Keratinocyte (primary cell): Measurements from ENCODE around the gene NEUROG3. TPM values are rescaled to one million over a fixed set of nuclear protein-coding genes. Genes with fewer than 3 reads are reported as not detected.

Experiments
- DNase-seq: peaks from one replicate; pipeline ENCODE4 v3.0.0-alpha.2; 2011; ENCODE audit warnings: low read depth, missing footprints, low spot score
- FAIRE-seq: peaks from 2 replicates; lab custom pipeline; 2011; peaks lifted over from hg19 to GRCh38; lab: Jason Lieb, UNC
- H2AFZ ChIP-seq: 2 replicates; pipeline ENCODE4 v1.6.0; 2012; ENCODE audit warnings: low read length, control low read depth, inconsistent platforms; ENCODE audit not compliant: control insufficient read depth
- H3K27ac ChIP-seq: 2 replicates; pipeline ENCODE4 v1.5.1; 2011; ENCODE audit warnings: low read length; ENCODE audit not compliant: control insufficient read depth, insufficient read depth
- H3K27me3 ChIP-seq: 3 replicates; pipeline ENCODE4 v1.6.0; 2011; ENCODE audit warnings: low read length; ENCODE audit not compliant: control insufficient read depth, insufficient read depth; ENCODE audit errors: extremely low read depth
- H3K36me3 ChIP-seq, 2 experiments: 2 replicates in 1 of 2; 3 replicates in 1 of 2; pipeline ENCODE4 v1.5.1; 2011; ENCODE audit warnings: low read length in 2 of 2, mild to moderate bottlenecking in 1 of 2; ENCODE audit not compliant: control insufficient read depth in 2 of 2, insufficient read depth in 2 of 2; ENCODE audit errors: extremely low read depth in 1 of 2
- H3K4me1 ChIP-seq: 3 replicates; pipeline ENCODE4 v1.5.1; 2011; ENCODE audit warnings: low read length; ENCODE audit not compliant: control insufficient read depth, insufficient read depth; ENCODE audit errors: extremely low read depth
- H3K4me2 ChIP-seq: 3 replicates; pipeline ENCODE4 v1.6.0; 2011; ENCODE audit warnings: low read depth, low read length; ENCODE audit not compliant: control insufficient read depth, insufficient read depth; ENCODE audit errors: extremely low read depth
- H3K4me3 ChIP-seq, 3 experiments: fragments of 200-600 bp in 1 of 3; sonication (generic) in 1 of 3; 2 replicates in 2 of 3; 3 replicates in 1 of 3; pipeline ENCODE4 v1.5.1; 2011 to 2016; ENCODE audit warnings: low read length in 3 of 3, mild to moderate bottlenecking in 3 of 3, control low read depth in 2 of 3, inconsistent platforms in 1 of 3, low read depth in 1 of 3, mixed read lengths in 1 of 3, mixed run types in 1 of 3, moderate library complexity in 1 of 3; ENCODE audit not compliant: control insufficient read depth in 2 of 3, insufficient read depth in 2 of 3; ENCODE audit errors: extremely low read depth in 1 of 3
- H3K79me2 ChIP-seq: 2 replicates; pipeline ENCODE4 v1.6.0; 2012; ENCODE audit warnings: low read length; ENCODE audit not compliant: control insufficient read depth, insufficient read depth
- H3K9ac ChIP-seq: 3 replicates; pipeline ENCODE4 v1.6.0; 2011; ENCODE audit warnings: low read length; ENCODE audit not compliant: control insufficient read depth, insufficient read depth; ENCODE audit errors: extremely low read depth
- H3K9me1 ChIP-seq: 3 replicates; pipeline ENCODE4 v1.6.0; 2011; ENCODE audit warnings: low read length; ENCODE audit not compliant: control insufficient read depth, insufficient read depth; ENCODE audit errors: extremely low read depth
- H3K9me3 ChIP-seq: 2 replicates; pipeline ENCODE4 v1.5.1; 2012; ENCODE audit warnings: low read depth, low read length; ENCODE audit not compliant: control insufficient read depth
- H4K20me1 ChIP-seq: 3 replicates; pipeline ENCODE4 v1.6.0; 2011; ENCODE audit warnings: low read length; ENCODE audit not compliant: control insufficient read depth, insufficient read depth; ENCODE audit errors: extremely low read depth
- CTCF ChIP-seq, 3 experiments: IDR thresholded peaks in 1 of 3; conservative IDR thresholded peaks in 1 of 3; optimal IDR thresholded peaks in 1 of 3; 2 replicates in 2 of 3; 3 replicates in 1 of 3; pipeline versions ENCODE3 to v1.5.1; 2011; ENCODE audit warnings: low read length in 3 of 3, mild to moderate bottlenecking in 3 of 3, moderate library complexity in 2 of 3, control low read depth in 1 of 3, inconsistent platforms in 1 of 3; ENCODE audit not compliant: insufficient read depth in 2 of 3; ENCODE audit errors: extremely low read depth in 1 of 3
- EZH2 ChIP-seq: IDR thresholded peaks from one replicate; pipeline ENCODE4 v1.6.1; 2012; ENCODE audit warnings: inconsistent platforms, mild to moderate bottlenecking, low read length, moderate library complexity
- dilution Hi-C: fragments of 300-500 bp; cut with MboI; formaldehyde crosslinking; loops from one replicate; pipeline ENCODE4 v1.7.0; 2020; ENCODE audit warnings: low sequenced_read_pairs; ENCODE audit not compliant: extremely low pct_ligation_motif_present
- polyA plus RNA-seq, 5 experiments: library from polyadenylated mRNA; depleted of rRNA in 3 of 5; stranded (reverse) in 3 of 5; stranded (forward) in 1 of 5; unstranded in 1 of 5; fragments of >200 nt; gene quantifications; 1 replicate in 1 of 5; 2 replicates in 3 of 5; 3 replicates in 1 of 5; pipeline versions ENCODE4 v1.2.1 to v1.2.3, GENCODE V29; 2011 to 2012; ENCODE audit warnings: missing spikeins in 2 of 5, low read depth in 1 of 5, low replicate concordance in 1 of 5

The NEUROG3 gene
- polyA plus RNA-seq, 1 donor (not counting 4 experiments of a cell fraction or from before 2014, with no cell fraction given), result not detected

DNA sequence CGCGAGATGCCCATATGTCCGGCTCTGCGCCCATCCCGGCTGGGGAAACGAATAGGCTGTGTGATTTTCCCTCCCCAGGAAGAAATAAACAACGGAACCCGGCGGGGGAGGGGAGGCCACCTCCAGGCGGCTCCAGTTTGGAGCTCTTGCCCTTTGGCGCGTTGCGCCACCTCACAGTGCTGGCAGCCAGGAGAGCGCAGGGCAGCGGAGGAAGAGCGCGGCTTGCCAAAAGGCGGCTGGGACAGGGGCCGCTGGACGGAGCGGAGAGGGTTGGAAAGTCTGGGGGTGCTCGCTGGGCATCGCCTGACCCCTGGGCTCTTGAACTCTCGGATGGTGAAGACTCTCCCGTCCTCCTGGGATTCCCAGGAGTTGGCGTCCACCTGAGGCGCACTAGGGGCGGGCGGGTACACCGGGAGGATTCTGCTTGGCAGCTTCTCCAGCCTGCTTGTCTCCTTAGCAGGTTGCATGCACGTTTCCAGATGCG, 5.3 kb upstream of the NEUROG3 start:
- Histone ChIP-seq H3K4me3 (no peak overlapping the region), H4K20me1 (no peaks in the 10 kb centered on the region), H3K4me2 (no peak overlapping the region), H3K9me3 (no peaks in the 10 kb centered on the region), H3K27me3 (peaks cover 74% of the 10 kb centered on the region), H3K36me3 (no peaks in the 10 kb centered on the region), H3K4me1 (no peaks in the 10 kb centered on the region), H3K9ac (no peak overlapping the region), H3K9me1 (no peaks in the 10 kb centered on the region), H3K27ac (no peak overlapping the region), H3K79me2 (no peaks in the 10 kb centered on the region), H2AFZ (no peak overlapping the region)
- TF ChIP-seq CTCF (optimal IDR thresholded peaks at IDR 0.05 in 1 of 3, IDR thresholded peaks at IDR 0.05 in 1 of 3, conservative IDR thresholded peaks at IDR 0.05 in 1 of 3; ENCODE audit: extremely low read depth in 1 of 3, insufficient read depth in 2 of 3, low read length in 3 of 3) (no peak), EZH2 (no peak)
- dilution Hi-C loops, result no loop called here
- DNase-seq (no peak), FAIRE-seq (no peak)

GRCh38 chr10:69577268-69578232, 4.3 kb upstream of the NEUROG3 start:
- no peaks in the 10 kb centered on the region for H3K9me3 ChIP-seq
- H3K36me3 ChIP-seq, result no peaks in the 10 kb centered on the region
- TF ChIP-seq CTCF (optimal IDR thresholded peaks at IDR 0.05 in 1 of 3, IDR thresholded peaks at IDR 0.05 in 1 of 3, conservative IDR thresholded peaks at IDR 0.05 in 1 of 3; ENCODE audit: extremely low read depth in 1 of 3, insufficient read depth in 2 of 3, low read length in 3 of 3) (no peak), EZH2 (peak; percentile 2)
- dilution Hi-C loops, result no loop called here
- FAIRE-seq, result no peak
- H3K27ac ChIP-seq, result no peak overlapping the region
- no peak overlapping the region for H3K4me3 ChIP-seq
- no peaks in the 10 kb centered on the region for H3K9me1 ChIP-seq
- no peak overlapping the region for H3K9ac ChIP-seq
- no peak overlapping the region for H2AFZ ChIP-seq
- no peak for DNase-seq
- no peaks in the 10 kb centered on the region for H3K79me2 ChIP-seq
- H3K4me2 ChIP-seq, result no peak overlapping the region
- H3K4me1 ChIP-seq, result no peaks in the 10 kb centered on the region
- peaks cover 84% of the 10 kb centered on the region for H3K27me3 ChIP-seq
- no peaks in the 10 kb centered on the region for H4K20me1 ChIP-seq
